ENCODE measurements around the gene ATP13A2.

ATP13A2 gene

GRCh38 chr1:17045634-17046333 lies 34.1 kb upstream of the ATP13A2 start:
- DNase-seq (ENCODE audit: low read depth) = no peak
- peak; percentile 46 for TF ChIP-seq CTCF (IDR thresholded peaks at IDR 0.05; ENCODE audit: control insufficient read depth, extremely low read depth, insufficient read depth)
- H3K4me3 ChIP-seq (ENCODE audit: low read depth, low read length) = no peak overlapping the region

- DNase-seq (ENCODE audit: low read depth) = no peak
- H3K4me3 ChIP-seq (ENCODE audit: low read depth, low read length) = no peak overlapping the region
- no peak for TF ChIP-seq CTCF (IDR thresholded peaks at IDR 0.05; ENCODE audit: control insufficient read depth, extremely low read depth, insufficient read depth)
Observed at GRCh38 chr1:17045150-17045549, 33.4 kb upstream of the ATP13A2 start.

- H3K4me3 ChIP-seq (ENCODE audit: low read depth, low read length) = no peak overlapping the region
- no peak for TF ChIP-seq CTCF (IDR thresholded peaks at IDR 0.05; ENCODE audit: control insufficient read depth, extremely low read depth, insufficient read depth)
- DNase-seq (ENCODE audit: low read depth) = no peak
Observed at GRCh38 chr1:17043676-17044075, 31.9 kb upstream of the ATP13A2 start.

GRCh38 chr1:17040135-17040534 lies 28.4 kb upstream of the ATP13A2 start:
- no peak for DNase-seq (ENCODE audit: low read depth)
- H3K4me3 ChIP-seq (ENCODE audit: low read depth, low read length) = no peak overlapping the region
- TF ChIP-seq CTCF (IDR thresholded peaks at IDR 0.05; ENCODE audit: control insufficient read depth, extremely low read depth, insufficient read depth) = no peak

GRCh38 chr1:17039522-17039921 lies 27.8 kb upstream of the ATP13A2 start:
- no peak for TF ChIP-seq CTCF (IDR thresholded peaks at IDR 0.05; ENCODE audit: control insufficient read depth, extremely low read depth, insufficient read depth)
- no peak overlapping the region for H3K4me3 ChIP-seq (ENCODE audit: low read depth, low read length)
- no peak for DNase-seq (ENCODE audit: low read depth)

GRCh38 chr1:17033481-17033880 lies 21.8 kb upstream of the ATP13A2 start:
- TF ChIP-seq CTCF (IDR thresholded peaks at IDR 0.05; ENCODE audit: control insufficient read depth, extremely low read depth, insufficient read depth) = no peak
- DNase-seq (ENCODE audit: low read depth) = no peak
- no peak overlapping the region for H3K4me3 ChIP-seq (ENCODE audit: low read depth, low read length)

GRCh38 chr1:17032741-17033140 lies 21.0 kb upstream of the ATP13A2 start:
- DNase-seq (ENCODE audit: low read depth) = no peak
- no peak for TF ChIP-seq CTCF (IDR thresholded peaks at IDR 0.05; ENCODE audit: control insufficient read depth, extremely low read depth, insufficient read depth)

More at GRCh38 chr1:17032741-17033140, 21.0 kb upstream of the ATP13A2 start:
- no peak overlapping the region for H3K4me3 ChIP-seq (ENCODE audit: low read depth, low read length)
